ENCODE measurements around the gene UBE2Z. TPM values are rescaled to one million over a fixed set of nuclear protein-coding genes. Genes with fewer than 3 reads are reported as not detected.
A peak's percentile ranks its signal among the peaks of the same experiment; 100 is the strongest.
"Not testable (repeated sequence)": the region's sequence is repeated elsewhere in the genome, so short reads cannot be mapped to it uniquely, and the experiment has no call there.

The UBE2Z gene
- total RNA-seq, 6 donors from 2014 or later = 38.6 to 79.6 (median 60.7) TPM

- no peak for DNase-seq
- WGBS, 2 donors = 71 to 79% methylated on average over 6 of the region's 6 CpGs
- peaks cover 23 to 28% (median 26%) of the 10 kb centered on the region in 4 donors for H3K4me1 ChIP-seq
- no peaks in the 10 kb centered on the region for H3K27me3 ChIP-seq
- H3K36me3 ChIP-seq = peaks cover 2 to 14% (median 12%) of the 10 kb centered on the region in 4 donors
- no peaks in the 10 kb centered on the region for H3K9me3 ChIP-seq
- no peak for ATAC-seq (ENCODE audit: low FRiP score in 2 of 2)
- H3K27ac ChIP-seq = no peak overlapping the region
- H3K4me3 ChIP-seq = no peak overlapping the region
- TF ChIP-seq POLR2A (IDR thresholded peaks at IDR 0.05) = no peak
- no peak for TF ChIP-seq POLR2AphosphoS5 (IDR thresholded peaks at IDR 0.05)
- no peak for TF ChIP-seq CTCF (IDR thresholded peaks at IDR 0.05)
- no peak for TF ChIP-seq EP300 (IDR thresholded peaks at IDR 0.05)
Measured at GRCh38 chr17:48869821-48870318, 38.3 kb upstream of the UBE2Z start.

GRCh38 chr17:48871035-48871550, 37.1 kb upstream of the UBE2Z start:
- H3K27ac ChIP-seq = no peak overlapping the region
- ATAC-seq (ENCODE audit: low FRiP score in 2 of 2) = no peak
- no peak overlapping the region for H3K4me3 ChIP-seq
- H3K4me1 ChIP-seq = peaks cover 23 to 28% (median 26%) of the 10 kb centered on the region in 4 donors
- WGBS, 2 donors = 52 to 66% methylated on average over 4 of the region's 4 CpGs
- TF ChIP-seq EP300 (IDR thresholded peaks at IDR 0.05) (no peak), CTCF (IDR thresholded peaks at IDR 0.05) (no peak), POLR2A (IDR thresholded peaks at IDR 0.05) (no peak), POLR2AphosphoS5 (IDR thresholded peaks at IDR 0.05) (no peak)
- H3K9me3 ChIP-seq = no peaks in the 10 kb centered on the region
- no peaks in the 10 kb centered on the region for H3K27me3 ChIP-seq
- DNase-seq = no peak
- peaks cover 0 to 3% (median 3%) of the 10 kb centered on the region in 4 donors for H3K36me3 ChIP-seq

GRCh38 chr17:48871551-48872351, 36.5 kb upstream of the UBE2Z start:
- peak in 1 of 2 donors; percentile 53 for ATAC-seq (ENCODE audit: low FRiP score in 2 of 2)
- WGBS, 2 donors = 58 to 60% methylated on average over 11 of the region's 11 CpGs
- TF ChIP-seq POLR2AphosphoS5 (IDR thresholded peaks at IDR 0.05) (no peak), POLR2A (IDR thresholded peaks at IDR 0.05) (no peak), CTCF (IDR thresholded peaks at IDR 0.05) (no peak), EP300 (IDR thresholded peaks at IDR 0.05) (no peak)

GRCh38 chr17:48872409-48872808, 35.8 kb upstream of the UBE2Z start:
- not testable (repeated sequence) for H3K9me3 ChIP-seq; ATAC-seq (ENCODE audit: low FRiP score in 2 of 2); H3K36me3 ChIP-seq; H3K27me3 ChIP-seq; DNase-seq; H3K4me3 ChIP-seq
- peaks cover 23 to 28% (median 26%) of the 10 kb centered on the region in 4 donors for H3K4me1 ChIP-seq
- peak overlapping the region in 3 of 4 donors; percentile 26 to 67 (median 30) for H3K27ac ChIP-seq
- 79 to 94% methylated on average over 3 of the region's 3 CpGs for WGBS, 2 donors

More at GRCh38 chr17:48871551-48872351, 36.5 kb upstream of the UBE2Z start:
- Histone ChIP-seq H3K27me3 (no peaks in the 10 kb centered on the region), H3K36me3 (no peaks in the 10 kb centered on the region), H3K4me3 (no peak overlapping the region), H3K9me3 (no peaks in the 10 kb centered on the region), H3K27ac (peak overlapping the region in 3 of 4 donors; percentile 26 to 67 (median 30)), H3K4me1 (peaks cover 23 to 28% (median 26%) of the 10 kb centered on the region in 4 donors)
- peak in 1 of 2 donors; percentile 26 for DNase-seq

- H3K4me3 ChIP-seq = no peak overlapping the region
- no peaks in the 10 kb centered on the region for H3K9me3 ChIP-seq
- TF ChIP-seq POLR2A (IDR thresholded peaks at IDR 0.05) = no peak
- TF ChIP-seq POLR2AphosphoS5 (IDR thresholded peaks at IDR 0.05) = peak in 1 of 2 donors; percentile 26
- H3K27ac ChIP-seq = peak overlapping the region in 3 of 4 donors; percentile 5 to 55 (median 55)
- H3K27me3 ChIP-seq = no peaks in the 10 kb centered on the region
- H3K36me3 ChIP-seq = no peaks in the 10 kb centered on the region
- H3K4me1 ChIP-seq = peaks cover 26 to 29% (median 27%) of the 10 kb centered on the region in 4 donors
- DNase-seq = no peak
- WGBS, 2 donors = 36 to 48% methylated on average over 1 of the region's 1 CpG
- ATAC-seq (ENCODE audit: low FRiP score in 2 of 2) = no peak
Measured at GRCh38 chr17:48873209-48873608, 35.0 kb upstream of the UBE2Z start.
